ENCODE results near the gene CCDC149. TPM values are rescaled to one million over a fixed set of nuclear protein-coding genes. Genes with fewer than 3 reads are reported as not detected.

Gene CCDC149
- total and polyA plus RNA-seq, 2 of the 8 experiments (the other 6 are each of a cell fraction or from before 2014, with no cell fraction given) = 2.2 to 5.6 TPM

GRCh38 chr4:24820541-24820940 lies 92.3 kb downstream of the CCDC149 start:
- H2BK12ac ChIP-seq (ENCODE audit: low read depth, low read length) = no peak overlapping the region
- H3K9me3 ChIP-seq (ENCODE audit: insufficient read depth in 2 of 2, low read depth in 1 of 2, low read length in 1 of 2) = no peaks in the 10 kb centered on the region
- no peak overlapping the region for H3K23ac ChIP-seq (ENCODE audit: insufficient read length)
- H3K27me3 ChIP-seq (replicated peaks in 1 of 4; ENCODE audit: control insufficient read depth in 3 of 4, extremely low read depth in 1 of 4, insufficient read depth in 3 of 4, low read length in 3 of 4) = no peaks in the 10 kb centered on the region
- CTCF ChIA-PET (ENCODE audit: partially characterized antibody) = no interaction called here
- no peak overlapping the region for H2BK20ac ChIP-seq (ENCODE audit: low read length)
- H4K91ac ChIP-seq (replicated peaks; ENCODE audit: insufficient read length, low read length) = no peak overlapping the region
- no peak overlapping the region for H2AFZ ChIP-seq (ENCODE audit: low read length)
- H3K79me2 ChIP-seq (ENCODE audit: control insufficient read depth in 1 of 2, insufficient read depth in 2 of 2, low read length in 2 of 2) = no peaks in the 10 kb centered on the region
- no peak overlapping the region for H2BK5ac ChIP-seq (ENCODE audit: low read depth, low read length)
- TF ChIP-seq, protein P1, sequence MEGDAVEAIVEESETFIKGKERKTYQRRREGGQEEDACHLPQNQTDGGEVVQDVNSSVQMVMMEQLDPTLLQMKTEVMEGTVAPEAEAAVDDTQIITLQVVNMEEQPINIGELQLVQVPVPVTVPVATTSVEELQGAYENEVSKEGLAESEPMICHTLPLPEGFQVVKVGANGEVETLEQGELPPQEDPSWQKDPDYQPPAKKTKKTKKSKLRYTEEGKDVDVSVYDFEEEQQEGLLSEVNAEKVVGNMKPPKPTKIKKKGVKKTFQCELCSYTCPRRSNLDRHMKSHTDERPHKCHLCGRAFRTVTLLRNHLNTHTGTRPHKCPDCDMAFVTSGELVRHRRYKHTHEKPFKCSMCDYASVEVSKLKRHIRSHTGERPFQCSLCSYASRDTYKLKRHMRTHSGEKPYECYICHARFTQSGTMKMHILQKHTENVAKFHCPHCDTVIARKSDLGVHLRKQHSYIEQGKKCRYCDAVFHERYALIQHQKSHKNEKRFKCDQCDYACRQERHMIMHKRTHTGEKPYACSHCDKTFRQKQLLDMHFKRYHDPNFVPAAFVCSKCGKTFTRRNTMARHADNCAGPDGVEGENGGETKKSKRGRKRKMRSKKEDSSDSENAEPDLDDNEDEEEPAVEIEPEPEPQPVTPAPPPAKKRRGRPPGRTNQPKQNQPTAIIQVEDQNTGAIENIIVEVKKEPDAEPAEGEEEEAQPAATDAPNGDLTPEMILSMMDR (IDR thresholded peaks at IDR 0.05; ENCODE audit: control extremely low read depth in 1 of 3, insufficient read depth in 1 of 3, low read depth in 1 of 3, low read length in 3 of 3) = no peak
- no peak overlapping the region for H3K9ac ChIP-seq (replicated peaks in 1 of 4; ENCODE audit: extremely low read depth in 1 of 4, low read depth in 3 of 4, low read length in 3 of 4)
- H2BK120ac ChIP-seq (replicated peaks; ENCODE audit: low read depth, low read length) = no peak overlapping the region
- H3K4me1 ChIP-seq (replicated peaks in 1 of 4; ENCODE audit: control insufficient read depth in 3 of 4, insufficient read depth in 4 of 4, low read length in 3 of 4) = no peaks in the 10 kb centered on the region; a peak in 1 of 7 replicates
- H4K20me1 ChIP-seq (replicated peaks in 1 of 2; ENCODE audit: control insufficient read depth in 1 of 2, insufficient read depth in 2 of 2, low read length in 2 of 2) = no peaks in the 10 kb centered on the region
- no peak overlapping the region for H3K27ac ChIP-seq (ENCODE audit: low read depth, low read length)
- no peak overlapping the region for H3K14ac ChIP-seq (ENCODE audit: insufficient read length)
- no peak overlapping the region for H2AK5ac ChIP-seq (ENCODE audit: low read depth, low read length)
- H3K36me3 ChIP-seq (ENCODE audit: control insufficient read depth in 2 of 4, insufficient read depth in 4 of 4, low read length in 3 of 4) = no peaks in the 10 kb centered on the region
- no peak overlapping the region for H4K5ac ChIP-seq (ENCODE audit: insufficient read length, low read depth, low read length)
- H3K23me2 ChIP-seq (ENCODE audit: low read depth, low read length) = no peaks in the 10 kb centered on the region
- H3K4ac ChIP-seq (replicated peaks; ENCODE audit: insufficient read length, low read depth, low read length) = no peak overlapping the region
- H3K79me1 ChIP-seq (ENCODE audit: low read depth, low read length) = no peaks in the 10 kb centered on the region
- no peak overlapping the region for H4K8ac ChIP-seq (ENCODE audit: extremely low read depth, insufficient read depth, low read length)
- H3K4me3 ChIP-seq (ENCODE audit: extremely low read depth in 1 of 4, insufficient read depth in 2 of 4, low read depth in 3 of 4, low read length in 4 of 4) = no peak overlapping the region
- FAIRE-seq (no peak), DNase-seq (ENCODE audit: low read depth in 1 of 2, low spot score in 2 of 2) (no peak)
- H3K56ac ChIP-seq (replicated peaks; ENCODE audit: insufficient read length, low read depth, low read length) = no peak overlapping the region
- H2BK15ac ChIP-seq (ENCODE audit: low read length) = no peak overlapping the region
- H3K18ac ChIP-seq (ENCODE audit: extremely low read depth, low read length) = no peak overlapping the region
- POLR2A ChIA-PET (ENCODE audit: partially characterized antibody) = no interaction called here
- H3K4me2 ChIP-seq (ENCODE audit: insufficient read depth in 1 of 2, low read depth in 2 of 2, low read length in 2 of 2) = no peak overlapping the region
